K562 (cell line): ENCODE measurements around the gene IFITM2. TPM values are rescaled to one million over a fixed set of nuclear protein-coding genes. Genes with fewer than 3 reads are reported as not detected.

Experiments used
- FOS ChIP-seq: IDR thresholded peaks from 3 replicates; pipeline ENCODE4 v1.6.1; 2011; ENCODE audit not compliant: insufficient read length; ENCODE audit errors: extremely low read depth
- GTF2A2 ChIP-seq: IDR thresholded peaks from 2 replicates; pipeline ENCODE4 v1.6.1; 2016; ENCODE audit warnings: mild to moderate bottlenecking, missing genetic modification characterization, missing compliant biosample characterization
- GTF2E2 ChIP-seq: fragments of 200-800 bp; sonication (Bioruptor generic); IDR thresholded peaks from 2 replicates; pipeline ENCODE4 v1.6.1; 2016; ENCODE audit warnings: missing genetic modification characterization, missing compliant biosample characterization
- HMGN3 ChIP-seq: IDR thresholded peaks from 2 replicates; pipeline ENCODE4 v1.6.1; 2011; ENCODE audit warnings: borderline replicate concordance, low read depth, mild to moderate bottlenecking, mixed read lengths, low read length; ENCODE audit not compliant: insufficient read length; ENCODE audit errors: extremely low read depth
- ILF3 ChIP-seq: fragments of 450-650 bp; IDR thresholded peaks from 2 replicates; pipeline ENCODE4 v1.6.1; 2018; ENCODE audit warnings: antibody characterized with exemption, mild to moderate bottlenecking, moderate library complexity, borderline replicate concordance
- IRF1 ChIP-seq: sonication (generic); formaldehyde crosslinking; IDR thresholded peaks from 2 replicates; pipeline ENCODE4 v1.8.0; 2022; ENCODE audit warnings: missing genetic modification reagents, mild to moderate bottlenecking, borderline replicate concordance
- MAX ChIP-seq: sonication (generic); formaldehyde crosslinking; IDR thresholded peaks from 2 replicates; pipeline ENCODE4 v1.9.0; 2022; ENCODE audit warnings: mild to moderate bottlenecking, missing genetic modification reagents
- MBD1 ChIP-seq: fragments of 250-450 bp; sonication (Bioruptor Pico); IDR thresholded peaks from 2 replicates; pipeline ENCODE4 v1.8.0; 2022; ENCODE audit warnings: inconsistent platforms
- NUFIP1 ChIP-seq: fragments of 450-650 bp; IDR thresholded peaks from 2 replicates; pipeline ENCODE4 v1.6.1; 2018; ENCODE audit not compliant: partially characterized antibody
- POLR2A ChIP-seq: fragments of 450-650 bp; conservative IDR thresholded peaks from 2 replicates; pipeline ENCODE4 v1.6.1; 2016
- PPARD ChIP-seq: fragments of 250-450 bp; sonication (Bioruptor Pico); IDR thresholded peaks from 2 replicates; pipeline ENCODE4 v1.8.0; 2022; ENCODE audit warnings: inconsistent platforms, mild to moderate bottlenecking, moderate library complexity
- SNIP1 ChIP-seq: fragments of 450-650 bp; IDR thresholded peaks from 2 replicates; pipeline ENCODE4 v1.7.1; 2017; ENCODE audit warnings: low read depth, mild to moderate bottlenecking
- THRA ChIP-seq: fragments of 450-650 bp; IDR thresholded peaks from 2 replicates; pipeline ENCODE4 v1.6.1; 2017; ENCODE audit warnings: mild to moderate bottlenecking, moderate library complexity
- TRIM28 ChIP-seq: fragments of 450-650 bp; IDR thresholded peaks from 2 replicates; pipeline ENCODE4 v1.6.1; 2017
- ZBTB34 ChIP-seq: fragments of 250-450 bp; sonication (Bioruptor Pico); IDR thresholded peaks from 2 replicates; pipeline ENCODE4 v1.8.0; 2021; ENCODE audit warnings: mild to moderate bottlenecking, moderate library complexity
- ZNF217 ChIP-seq: sonication (generic); formaldehyde crosslinking; IDR thresholded peaks from 2 replicates; pipeline ENCODE4 v1.8.0; 2022; ENCODE audit warnings: mild to moderate bottlenecking, missing genetic modification reagents
- ZNF23 ChIP-seq: fragments of 250-450 bp; sonication (Bioruptor Pico); IDR thresholded peaks from 2 replicates; pipeline ENCODE4 v1.4.0; 2020; ENCODE audit warnings: mild to moderate bottlenecking
- ZNF232 ChIP-seq: sonication (generic); formaldehyde crosslinking; IDR thresholded peaks from 2 replicates; pipeline ENCODE4 v1.8.0; 2022; ENCODE audit warnings: mild to moderate bottlenecking, missing genetic modification reagents
- polyA plus RNA-seq, 8 experiments: library from polyadenylated mRNA; depleted of rRNA in 4 of 8; stranded (reverse) in 5 of 8; unstranded in 3 of 8; fragments of >200 nt; fragmentation: Nextera tagmentation in 2 of 8; fragmentation: Illumina TruSeq in 1 of 8; extraction: Ambion mirVana in 2 of 8; extraction: Trizol in 1 of 8; gene quantifications; 2 replicates each; pipeline versions ENCODE4 v1.2.1 to v1.2.3, GENCODE V29; 2011 to 2014; ENCODE audit warnings: inconsistent platforms in 1 of 8, missing spikeins in 1 of 8
- total RNA-seq, 7 experiments: library from RNA; depleted of rRNA in 6 of 7; stranded (reverse); fragments of >200 nt in 6 of 7; fragmentation: Illumina TruSeq in 2 of 7; extraction: Trizol in 2 of 7; gene quantifications; 2 replicates each; pipeline versions ENCODE4 v1.2.1 to v1.2.3, GENCODE V29; 2011 to 2021; ENCODE audit warnings: low replicate concordance in 1 of 7

The IFITM2 gene
- total and polyA plus RNA-seq, 9 of the 15 experiments (the other 6 are each of a cell fraction or from before 2014, with no cell fraction given) = 52.8 to 4,872 (median 356) TPM

- no peak for TF ChIP-seq ZNF217 (CRISPR knock-in tag)
- no peak for TF ChIP-seq IRF1 (CRISPR knock-in tag)
- TF ChIP-seq ZBTB34 (CRISPR knock-in tag) = no peak
- TF ChIP-seq MBD1 = no peak
- no peak for TF ChIP-seq FOS
- TF ChIP-seq ZNF232 (CRISPR knock-in tag) = no peak
- TF ChIP-seq GTF2A2 (tag) = peak; percentile 35; the same call in 1 of the 2 replicates
- peak; percentile 34; the same call in 1 of the 2 replicates for TF ChIP-seq MAX
- no peak for TF ChIP-seq GTF2E2
- TF ChIP-seq SNIP1 = no peak
- no peak for TF ChIP-seq THRA
- no peak for TF ChIP-seq ZNF23
- TF ChIP-seq POLR2A = peak; percentile 53
- no peak for TF ChIP-seq ILF3
- TF ChIP-seq TRIM28 = no peak
- no peak for TF ChIP-seq NUFIP1
- TF ChIP-seq PPARD (CRISPR knock-in tag) = no peak
- no peak for TF ChIP-seq HMGN3
Measured at GRCh38 chr11:326842-327580, 19.4 kb downstream of the IFITM2 start (continued).
